ENCODE measurements around the gene FAXDC2.
A peak's percentile ranks its signal among the peaks of the same experiment; 100 is the strongest.

The FAXDC2 gene

GRCh38 chr5:154794525-154795234 lies 55.7 kb downstream of the FAXDC2 start:
- ATAC-seq (replicated peaks) (no peak), DNase-seq (no peak)
- Mint-ChIP-seq H3K9me3 (no peaks in the 10 kb centered on the region), H3K27me3 (no peaks in the 10 kb centered on the region), H3K27ac (peak overlapping the region; percentile 14 to 21), H3K4me3 (no peak overlapping the region), H3K36me3 (ENCODE audit: insufficient read depth) (peaks cover 70% of the 10 kb centered on the region), H3K4me1 (ENCODE audit: low read depth in 2 of 2) (peaks cover 6 to 8% of the 10 kb centered on the region in 2 donors)

GRCh38 chr5:154793599-154794524 lies 56.5 kb downstream of the FAXDC2 start:
- Mint-ChIP-seq H3K27me3 (no peaks in the 10 kb centered on the region), H3K9me3 (no peaks in the 10 kb centered on the region), H3K4me3 (no peak overlapping the region), H3K4me1 (ENCODE audit: low read depth in 2 of 2) (peaks cover 4 to 8% of the 10 kb centered on the region in 2 donors), H3K27ac (peak overlapping the region in 1 of 2 donors; percentile 21), H3K36me3 (ENCODE audit: insufficient read depth) (peaks cover 67% of the 10 kb centered on the region)
- no peak for ATAC-seq (replicated peaks)
- no peak for DNase-seq

GRCh38 chr5:154791535-154791934 lies 58.9 kb downstream of the FAXDC2 start:
- peaks cover 44% of the 10 kb centered on the region for H3K36me3 Mint-ChIP-seq (ENCODE audit: insufficient read depth)
- DNase-seq (no peak), ATAC-seq (replicated peaks) (no peak)
- H3K4me3 Mint-ChIP-seq = no peak overlapping the region
- no peaks in the 10 kb centered on the region for H3K9me3 Mint-ChIP-seq
- peak overlapping the region; percentile 20 to 64 for H3K27ac Mint-ChIP-seq
- no peaks in the 10 kb centered on the region for H3K27me3 Mint-ChIP-seq
- peaks cover 22 to 25% of the 10 kb centered on the region in 2 donors for H3K4me1 Mint-ChIP-seq (ENCODE audit: low read depth in 2 of 2)

DNA sequence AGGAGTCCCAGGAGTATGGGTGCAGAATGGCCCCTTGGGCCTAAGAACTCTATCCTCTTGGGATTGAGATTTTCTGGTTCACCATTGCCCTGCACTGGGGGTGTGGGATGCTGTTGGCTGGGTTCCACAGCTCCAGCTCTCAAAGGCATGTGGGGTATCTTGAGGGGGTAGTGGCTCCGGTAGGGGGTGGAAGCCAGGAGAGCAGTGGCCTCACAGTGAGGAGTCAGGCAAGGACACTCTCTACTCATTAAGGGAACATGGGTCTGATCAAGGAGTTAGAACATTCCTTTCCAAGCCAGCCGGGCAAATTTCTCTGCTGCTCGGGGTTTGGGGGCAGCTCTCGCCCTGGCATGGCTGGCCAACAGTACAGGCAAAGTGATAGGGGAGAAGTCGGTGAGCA lies 62.2 kb downstream of the FAXDC2 start:
- Mint-ChIP-seq H3K36me3 (ENCODE audit: insufficient read depth) (peaks cover 29% of the 10 kb centered on the region), H3K27ac (peak overlapping the region; percentile 91 to 93), H3K4me3 (peak overlapping the region; percentile 22 to 31), H3K9me3 (no peaks in the 10 kb centered on the region), H3K4me1 (ENCODE audit: low read depth in 2 of 2) (peaks cover 50 to 53% of the 10 kb centered on the region in 2 donors), H3K27me3 (no peaks in the 10 kb centered on the region)
- ATAC-seq (replicated peaks) = no peak
- DNase-seq = no peak

GRCh38 chr5:154786414-154786813 lies 64.0 kb downstream of the FAXDC2 start:
- Mint-ChIP-seq H3K9me3 (no peaks in the 10 kb centered on the region), H3K36me3 (ENCODE audit: insufficient read depth) (peaks cover 19% of the 10 kb centered on the region), H3K4me3 (no peak overlapping the region), H3K27ac (peak overlapping the region; percentile 71 to 91), H3K27me3 (no peaks in the 10 kb centered on the region), H3K4me1 (ENCODE audit: low read depth in 2 of 2) (peaks cover 64 to 65% of the 10 kb centered on the region in 2 donors)
- ATAC-seq (replicated peaks) = no peak
- DNase-seq = no peak

- ATAC-seq (replicated peaks) (no peak), DNase-seq (no peak)
- Mint-ChIP-seq H3K4me1 (ENCODE audit: low read depth in 2 of 2) (peaks cover 76 to 80% of the 10 kb centered on the region in 2 donors), H3K4me3 (peak overlapping the region in 1 of 2 donors; percentile 21), H3K36me3 (ENCODE audit: insufficient read depth) (peaks cover 7% of the 10 kb centered on the region), H3K9me3 (no peaks in the 10 kb centered on the region), H3K27me3 (no peaks in the 10 kb centered on the region), H3K27ac (peak overlapping the region; percentile 91)
Measured at GRCh38 chr5:154784856-154785255, 65.5 kb downstream of the FAXDC2 start.

GRCh38 chr5:154783774-154784460 lies 66.5 kb downstream of the FAXDC2 start:
- H3K4me3 Mint-ChIP-seq = peak overlapping the region; percentile 23 to 54
- DNase-seq (peak in 1 of 3 experiments; percentile 4), ATAC-seq (replicated peaks) (peak; percentile 66)
- H3K9me3 Mint-ChIP-seq = no peaks in the 10 kb centered on the region
- H3K36me3 Mint-ChIP-seq (ENCODE audit: insufficient read depth) = peaks cover 10% of the 10 kb centered on the region
- H3K27ac Mint-ChIP-seq = peak overlapping the region; percentile 91
- no peaks in the 10 kb centered on the region for H3K27me3 Mint-ChIP-seq
- H3K4me1 Mint-ChIP-seq (ENCODE audit: low read depth in 2 of 2) = peaks cover 82 to 87% of the 10 kb centered on the region in 2 donors

DNA sequence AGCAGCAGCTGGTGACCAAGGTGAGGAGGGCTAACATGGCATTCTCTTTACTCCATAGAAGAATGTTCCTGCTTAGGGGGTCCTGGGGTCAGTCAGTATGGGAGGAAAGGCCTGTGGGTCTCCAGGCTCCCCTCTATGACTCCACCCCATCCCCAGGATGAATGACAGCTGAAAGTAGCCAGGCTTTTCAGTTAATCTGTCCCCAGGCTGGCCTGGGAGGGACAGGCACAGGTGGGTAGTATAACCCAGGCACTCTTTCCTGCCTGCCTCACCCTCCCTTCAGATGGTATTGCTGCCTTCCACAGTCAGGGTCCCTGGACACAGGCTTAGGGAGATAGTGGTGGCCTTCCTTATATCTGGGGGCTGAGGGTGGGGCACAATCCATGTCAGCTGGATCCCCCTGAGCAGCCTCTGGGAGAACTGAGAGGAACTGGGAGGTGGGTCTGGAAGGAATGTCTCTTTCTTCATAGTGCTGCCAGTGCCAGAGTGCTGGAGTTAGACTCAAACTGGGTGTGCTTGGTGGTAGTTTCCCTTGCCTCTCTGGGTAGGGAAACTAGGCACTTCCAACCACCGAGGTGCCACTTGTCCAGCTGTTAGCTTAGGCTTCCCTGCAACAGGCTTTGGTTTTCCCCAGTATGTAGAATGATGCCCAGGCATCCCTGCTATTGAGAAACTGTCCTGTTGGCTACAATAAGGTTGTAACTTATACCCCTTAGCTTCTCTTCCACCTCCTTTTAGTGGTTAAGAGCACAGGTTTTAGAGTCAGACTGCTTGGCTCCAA lies 67.4 kb downstream of the FAXDC2 start:
- peaks cover 10% of the 10 kb centered on the region for H3K36me3 Mint-ChIP-seq (ENCODE audit: insufficient read depth)
- peak overlapping the region; percentile 23 to 54 for H3K4me3 Mint-ChIP-seq
- ATAC-seq (replicated peaks) = no peak
- peaks cover 80 to 82% of the 10 kb centered on the region in 2 donors for H3K4me1 Mint-ChIP-seq (ENCODE audit: low read depth in 2 of 2)
- H3K9me3 Mint-ChIP-seq = no peaks in the 10 kb centered on the region
- no peaks in the 10 kb centered on the region for H3K27me3 Mint-ChIP-seq
- DNase-seq = no peak
- H3K27ac Mint-ChIP-seq = peak overlapping the region; percentile 91

DNA sequence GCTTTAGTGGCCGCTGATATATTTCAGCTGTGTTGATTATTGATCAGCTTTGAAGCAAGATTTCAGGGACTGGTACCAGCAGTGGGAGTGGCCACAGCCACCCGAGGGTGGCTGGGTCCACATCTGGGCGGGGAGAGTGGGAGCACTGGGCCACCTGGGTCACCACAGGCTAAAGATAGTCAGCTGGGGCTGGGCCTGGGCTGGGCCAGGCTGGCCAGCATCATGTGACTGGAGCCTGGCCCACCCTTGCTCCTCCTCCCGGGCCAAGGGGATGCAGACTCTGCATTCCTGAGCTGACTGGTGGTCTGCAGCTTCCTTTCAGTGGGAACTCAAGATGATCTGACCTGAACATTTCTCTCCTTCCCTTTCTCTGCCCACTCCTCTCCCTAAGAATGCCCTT lies 68.1 kb downstream of the FAXDC2 start:
- Mint-ChIP-seq H3K27me3 (no peaks in the 10 kb centered on the region), H3K27ac (peak overlapping the region; percentile 91), H3K4me3 (peak overlapping the region; percentile 8 to 54), H3K4me1 (ENCODE audit: low read depth in 2 of 2) (peaks cover 75 to 76% of the 10 kb centered on the region in 2 donors), H3K36me3 (ENCODE audit: insufficient read depth) (peaks cover 10% of the 10 kb centered on the region), H3K9me3 (no peaks in the 10 kb centered on the region)
- ATAC-seq (replicated peaks) (no peak), DNase-seq (no peak)

- no peaks in the 10 kb centered on the region for H3K27me3 Mint-ChIP-seq
- no peaks in the 10 kb centered on the region for H3K9me3 Mint-ChIP-seq
- H3K4me3 Mint-ChIP-seq = peak overlapping the region in 1 of 2 donors; percentile 10
- peaks cover 10% of the 10 kb centered on the region for H3K36me3 Mint-ChIP-seq (ENCODE audit: insufficient read depth)
- no peak for DNase-seq
- peak overlapping the region; percentile 49 to 76 for H3K27ac Mint-ChIP-seq
- ATAC-seq (replicated peaks) = no peak
- peaks cover 62 to 64% of the 10 kb centered on the region in 2 donors for H3K4me1 Mint-ChIP-seq (ENCODE audit: low read depth in 2 of 2)
Measured at GRCh38 chr5:154780128-154780527, 70.3 kb downstream of the FAXDC2 start.

GRCh38 chr5:154779105-154779504 lies 71.3 kb downstream of the FAXDC2 start:
- ATAC-seq (replicated peaks) (no peak), DNase-seq (no peak)
- peak overlapping the region; percentile 71 to 76 for H3K27ac Mint-ChIP-seq
- H3K4me3 Mint-ChIP-seq = no peak overlapping the region
- H3K36me3 Mint-ChIP-seq (ENCODE audit: insufficient read depth) = peaks cover 10% of the 10 kb centered on the region
- H3K4me1 Mint-ChIP-seq (ENCODE audit: low read depth in 2 of 2) = peaks cover 62 to 64% of the 10 kb centered on the region in 2 donors
- no peaks in the 10 kb centered on the region for H3K27me3 Mint-ChIP-seq
- no peaks in the 10 kb centered on the region for H3K9me3 Mint-ChIP-seq

DNA sequence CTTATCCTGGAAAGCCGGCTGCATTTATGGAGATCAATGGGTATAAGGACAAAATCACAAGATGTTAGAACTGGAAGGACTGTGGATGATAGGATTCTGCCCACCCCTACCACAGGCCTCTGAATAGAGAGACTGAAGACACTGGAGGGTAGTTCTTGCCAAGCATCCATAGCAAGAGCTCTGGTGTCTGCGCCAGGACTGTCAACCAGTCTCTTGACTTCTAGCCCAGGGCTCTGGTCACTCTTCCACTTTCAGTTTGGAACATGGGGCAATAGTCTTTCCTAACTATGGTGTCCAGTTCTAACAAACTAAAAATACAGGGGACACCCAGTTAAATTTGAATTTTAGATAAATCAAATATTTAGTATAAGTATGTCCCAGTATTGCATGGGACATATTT lies 71.9 kb downstream of the FAXDC2 start:
- peaks cover 62 to 63% of the 10 kb centered on the region in 2 donors for H3K4me1 Mint-ChIP-seq (ENCODE audit: low read depth in 2 of 2)
- no peaks in the 10 kb centered on the region for H3K9me3 Mint-ChIP-seq
- H3K27ac Mint-ChIP-seq = peak overlapping the region in 1 of 2 donors; percentile 71
- H3K27me3 Mint-ChIP-seq = no peaks in the 10 kb centered on the region
- DNase-seq = no peak
- peaks cover 10% of the 10 kb centered on the region for H3K36me3 Mint-ChIP-seq (ENCODE audit: insufficient read depth)
- ATAC-seq (replicated peaks) = no peak
- H3K4me3 Mint-ChIP-seq = no peak overlapping the region

All from effector memory CD8-positive, alpha-beta T cell (primary cell).